ENCODE measurements around the gene IGSF21.

IGSF21 gene

DNA sequence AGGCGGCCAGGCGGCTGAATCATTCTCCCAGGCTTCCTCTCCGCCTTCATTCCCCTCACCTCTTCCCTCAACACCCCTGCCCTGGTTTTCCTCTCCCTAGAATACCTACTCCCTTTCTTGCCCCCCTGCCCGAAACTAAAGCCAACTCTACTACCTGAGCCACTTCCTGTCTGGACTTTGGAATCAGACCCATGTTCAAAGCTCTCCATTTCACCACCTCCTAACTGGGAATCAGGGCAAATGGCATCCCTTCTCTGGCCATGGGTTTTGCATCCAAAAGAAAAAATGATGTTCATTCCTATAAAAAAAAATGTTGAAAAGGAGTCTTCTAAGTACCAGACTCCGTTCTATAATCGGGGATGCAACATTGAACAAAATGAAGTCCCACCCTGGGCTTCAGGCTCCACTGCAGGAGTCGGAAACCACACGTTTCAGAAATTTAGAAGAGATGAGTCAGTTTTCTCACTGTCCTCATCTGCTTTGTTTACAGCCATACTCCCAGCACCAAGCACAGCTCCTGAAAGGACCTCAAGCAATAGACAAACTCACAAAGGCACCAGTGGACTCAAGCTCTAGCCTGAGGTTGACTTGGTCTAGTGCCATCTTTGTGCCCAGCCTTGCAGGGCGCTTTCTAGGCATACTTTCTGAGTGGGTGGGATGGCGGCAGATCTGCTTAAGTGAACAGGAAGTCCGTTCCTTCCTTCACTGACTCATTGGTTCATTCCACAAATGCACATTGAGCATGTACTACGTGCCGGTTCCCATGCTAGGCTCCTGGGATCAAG lies 176.2 kb downstream of the IGSF21 start:
- H3K4me3 Mint-ChIP-seq, result peak overlapping the region; percentile 39
- DNase-seq, result no peak
- H3K4me1 Mint-ChIP-seq, result peaks cover 89% of the 10 kb centered on the region
- no peak overlapping the region for H3K27ac Mint-ChIP-seq
- H3K27me3 Mint-ChIP-seq (ENCODE audit: low read depth, poor library complexity), result peaks cover 17% of the 10 kb centered on the region
- no peaks in the 10 kb centered on the region for H3K36me3 Mint-ChIP-seq (ENCODE audit: low read depth)
- no peaks in the 10 kb centered on the region for H3K9me3 Mint-ChIP-seq
- TF ChIP-seq, protein P1, sequence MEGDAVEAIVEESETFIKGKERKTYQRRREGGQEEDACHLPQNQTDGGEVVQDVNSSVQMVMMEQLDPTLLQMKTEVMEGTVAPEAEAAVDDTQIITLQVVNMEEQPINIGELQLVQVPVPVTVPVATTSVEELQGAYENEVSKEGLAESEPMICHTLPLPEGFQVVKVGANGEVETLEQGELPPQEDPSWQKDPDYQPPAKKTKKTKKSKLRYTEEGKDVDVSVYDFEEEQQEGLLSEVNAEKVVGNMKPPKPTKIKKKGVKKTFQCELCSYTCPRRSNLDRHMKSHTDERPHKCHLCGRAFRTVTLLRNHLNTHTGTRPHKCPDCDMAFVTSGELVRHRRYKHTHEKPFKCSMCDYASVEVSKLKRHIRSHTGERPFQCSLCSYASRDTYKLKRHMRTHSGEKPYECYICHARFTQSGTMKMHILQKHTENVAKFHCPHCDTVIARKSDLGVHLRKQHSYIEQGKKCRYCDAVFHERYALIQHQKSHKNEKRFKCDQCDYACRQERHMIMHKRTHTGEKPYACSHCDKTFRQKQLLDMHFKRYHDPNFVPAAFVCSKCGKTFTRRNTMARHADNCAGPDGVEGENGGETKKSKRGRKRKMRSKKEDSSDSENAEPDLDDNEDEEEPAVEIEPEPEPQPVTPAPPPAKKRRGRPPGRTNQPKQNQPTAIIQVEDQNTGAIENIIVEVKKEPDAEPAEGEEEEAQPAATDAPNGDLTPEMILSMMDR (IDR thresholded peaks at IDR 0.05), result no peak

DNA sequence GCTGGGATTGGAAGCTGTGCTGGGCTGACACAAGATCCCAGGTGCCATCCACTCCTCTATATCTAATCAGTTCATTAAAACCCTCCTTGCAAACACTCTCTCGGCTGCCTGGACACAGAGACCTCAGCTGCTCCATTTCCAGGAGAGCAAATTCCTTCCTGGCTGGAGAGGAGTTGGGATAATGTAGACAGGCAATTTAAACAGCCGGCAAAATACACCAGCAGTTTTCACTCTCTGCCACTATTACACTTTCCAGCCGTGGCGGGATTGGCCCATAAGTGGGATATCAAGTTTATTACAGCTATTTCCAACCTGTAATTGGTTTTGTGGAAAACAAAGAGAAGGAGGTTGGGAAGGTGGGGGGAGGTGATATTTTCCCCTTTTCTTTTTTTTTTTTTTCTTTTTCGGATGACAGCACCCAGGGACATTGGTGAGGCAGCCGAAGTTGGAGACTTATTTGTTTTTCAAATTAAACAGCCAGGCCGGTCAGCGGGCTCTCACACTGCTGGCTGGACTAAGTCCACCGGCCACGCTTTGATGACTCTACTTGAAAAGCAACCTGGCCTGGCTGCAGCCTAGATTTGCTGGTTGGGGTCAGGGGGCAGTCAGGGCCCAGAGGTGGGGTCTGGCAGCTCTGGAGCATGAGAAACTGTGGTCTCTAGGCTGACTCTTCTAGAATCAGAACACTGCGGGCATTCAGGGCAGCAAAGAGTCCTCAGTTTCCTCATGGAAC lies 177.4 kb downstream of the IGSF21 start:
- Mint-ChIP-seq H3K9me3 (no peaks in the 10 kb centered on the region), H3K36me3 (ENCODE audit: low read depth) (no peaks in the 10 kb centered on the region), H3K4me1 (peaks cover 92% of the 10 kb centered on the region), H3K27me3 (ENCODE audit: low read depth, poor library complexity) (peaks cover 15% of the 10 kb centered on the region), H3K27ac (peak overlapping the region; percentile 51), H3K4me3 (peak overlapping the region; percentile 61)
- TF ChIP-seq, protein P1 (IDR thresholded peaks at IDR 0.05), result no peak
- peak; percentile 44 for DNase-seq

DNA sequence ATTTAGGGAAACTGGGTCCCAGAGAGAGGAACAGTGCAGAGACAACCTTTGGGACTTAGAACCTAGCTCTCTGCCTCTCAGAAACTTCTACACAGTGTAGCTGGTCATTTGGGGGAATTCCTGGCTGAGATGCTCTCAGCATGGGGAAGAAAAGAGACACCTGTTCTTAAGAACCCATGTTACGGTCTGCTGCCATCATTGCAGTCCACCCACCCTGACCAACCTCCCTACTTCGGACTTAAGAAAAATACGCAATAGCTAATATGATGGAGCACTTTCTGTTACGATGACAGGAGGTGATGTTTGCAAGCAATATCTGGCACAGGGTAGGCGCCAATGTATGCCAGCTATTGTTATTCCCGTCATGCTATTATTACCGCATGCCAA lies 177.9 kb downstream of the IGSF21 start:
- Mint-ChIP-seq H3K36me3 (ENCODE audit: low read depth) (no peaks in the 10 kb centered on the region), H3K27me3 (ENCODE audit: low read depth, poor library complexity) (peaks cover 15% of the 10 kb centered on the region), H3K27ac (peak overlapping the region; percentile 51), H3K4me1 (peaks cover 92% of the 10 kb centered on the region), H3K9me3 (no peaks in the 10 kb centered on the region), H3K4me3 (peak overlapping the region; percentile 61)
- no peak for DNase-seq
- TF ChIP-seq, protein P1 (IDR thresholded peaks at IDR 0.05), result no peak

DNA sequence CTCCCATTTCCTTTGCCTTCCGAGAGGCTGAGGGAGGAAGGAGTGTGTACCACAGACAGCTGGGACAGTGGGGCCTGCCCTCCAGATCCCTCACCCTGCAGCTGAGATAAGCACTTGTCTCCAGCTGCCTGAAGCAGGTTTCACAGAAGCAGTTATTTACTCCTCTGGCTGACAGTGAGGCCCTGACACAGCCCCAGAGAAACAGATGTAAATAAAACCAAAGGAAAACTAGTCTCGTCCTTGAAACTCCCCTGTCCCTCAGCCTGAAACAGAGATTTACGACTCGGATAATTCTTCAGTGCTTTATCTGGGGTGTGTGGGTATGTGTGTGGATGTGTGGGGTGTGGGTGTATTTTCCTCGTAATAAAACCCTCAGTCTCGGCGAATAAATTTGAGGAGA lies 181.1 kb downstream of the IGSF21 start:
- Mint-ChIP-seq H3K27ac (peak overlapping the region; percentile 81), H3K4me1 (peaks cover 73% of the 10 kb centered on the region), H3K27me3 (ENCODE audit: low read depth, poor library complexity) (peaks cover 26% of the 10 kb centered on the region), H3K36me3 (ENCODE audit: low read depth) (no peaks in the 10 kb centered on the region), H3K9me3 (no peaks in the 10 kb centered on the region), H3K4me3 (no peak overlapping the region)
- no peak for DNase-seq
- TF ChIP-seq, protein P1 (IDR thresholded peaks at IDR 0.05), result no peak

DNA sequence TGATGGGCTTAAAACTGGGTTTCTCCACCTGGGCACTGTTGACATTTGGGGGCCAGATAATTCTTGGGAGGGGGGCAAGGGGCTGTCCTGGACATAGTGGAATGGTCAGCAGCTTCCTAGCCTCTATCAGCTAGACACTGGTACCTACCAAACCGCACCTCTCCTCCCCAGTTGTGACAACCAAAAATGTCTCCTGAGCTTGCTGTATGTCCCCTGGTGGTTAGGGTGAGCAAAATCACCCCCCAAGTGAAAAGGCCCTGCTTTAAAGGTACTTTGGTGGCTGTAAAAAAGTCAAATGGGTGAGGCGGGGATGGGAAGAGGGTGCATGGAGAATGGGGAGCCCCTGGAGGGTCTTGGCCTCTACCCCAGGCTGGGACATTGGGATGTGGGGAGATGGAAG lies 182.0 kb downstream of the IGSF21 start:
- H3K27ac Mint-ChIP-seq, result no peak overlapping the region
- H3K9me3 Mint-ChIP-seq, result no peaks in the 10 kb centered on the region
- H3K4me1 Mint-ChIP-seq, result peaks cover 65% of the 10 kb centered on the region
- H3K36me3 Mint-ChIP-seq (ENCODE audit: low read depth), result no peaks in the 10 kb centered on the region
- peaks cover 32% of the 10 kb centered on the region for H3K27me3 Mint-ChIP-seq (ENCODE audit: low read depth, poor library complexity)
- TF ChIP-seq, protein P1 (IDR thresholded peaks at IDR 0.05), result no peak
- H3K4me3 Mint-ChIP-seq, result no peak overlapping the region
- no peak for DNase-seq

Data from nephron progenitor cell (in vitro differentiated cells).